HG03521 (cell line): Measurements from ENCODE around the gene C1QTNF6.
"Not testable (repeated sequence)": the region's sequence is repeated elsewhere in the genome, so short reads cannot be mapped to it uniquely, and the experiment has no call there.

ENCODE experiments used
- ATAC-seq: cut with Tn5 transposase; IDR thresholded peaks from one replicate; pipeline ENCODE4 v1.9.1; 2021; ENCODE audit warnings: mild to moderate bottlenecking, moderate library complexity; ENCODE audit not compliant: unreplicated experiment

C1QTNF6 gene

DNA sequence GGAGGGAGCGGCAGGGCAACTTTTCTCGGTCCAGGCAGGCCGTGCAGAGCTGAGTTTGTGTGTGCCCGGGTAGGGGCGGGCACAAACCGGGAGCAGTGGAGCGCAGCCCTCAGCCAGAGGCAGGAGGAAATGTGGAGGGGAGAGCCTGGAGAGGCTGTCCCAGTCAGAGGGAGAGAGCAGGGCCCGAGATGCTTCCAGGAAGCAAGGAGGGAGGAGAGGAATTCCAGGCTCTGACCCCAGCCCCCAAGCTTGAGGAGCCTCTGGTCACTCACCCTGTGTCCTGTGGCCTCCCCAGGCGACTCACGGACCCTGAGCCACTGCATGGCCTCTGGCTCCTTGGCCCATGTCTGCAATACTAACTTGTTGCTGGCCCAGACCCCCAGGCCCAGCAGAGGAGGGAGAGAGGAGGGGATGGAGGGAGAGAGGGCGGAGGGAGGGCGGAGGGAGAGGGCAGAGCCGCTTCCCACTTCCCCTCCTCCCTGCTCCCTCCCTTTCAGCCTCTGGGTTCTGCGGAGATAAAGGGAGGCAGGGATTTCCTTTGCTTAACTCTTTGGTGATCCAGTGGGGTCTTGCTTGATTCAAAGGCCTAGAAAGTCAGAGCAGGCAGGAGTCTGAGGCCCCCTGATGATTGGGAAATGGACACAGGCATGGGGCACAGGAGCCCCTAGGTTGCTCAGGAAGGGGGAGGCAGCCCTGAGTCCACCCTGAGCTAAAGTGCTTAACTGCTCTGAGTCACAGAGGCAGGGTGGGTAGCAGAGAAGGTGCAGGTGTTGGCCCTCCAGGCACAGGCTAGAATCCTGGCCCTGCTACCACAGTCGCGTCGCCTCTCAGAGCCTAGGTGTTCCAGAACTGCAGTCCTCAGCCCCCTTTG is at the start of gene C1QTNF6:
TSS of gene C1QTNF6 (minus strand) at position 357 of the 871 bp plus-strand sequence. CDS start at position 323, 34 bp downstream.
- no peak for ATAC-seq

DNA sequence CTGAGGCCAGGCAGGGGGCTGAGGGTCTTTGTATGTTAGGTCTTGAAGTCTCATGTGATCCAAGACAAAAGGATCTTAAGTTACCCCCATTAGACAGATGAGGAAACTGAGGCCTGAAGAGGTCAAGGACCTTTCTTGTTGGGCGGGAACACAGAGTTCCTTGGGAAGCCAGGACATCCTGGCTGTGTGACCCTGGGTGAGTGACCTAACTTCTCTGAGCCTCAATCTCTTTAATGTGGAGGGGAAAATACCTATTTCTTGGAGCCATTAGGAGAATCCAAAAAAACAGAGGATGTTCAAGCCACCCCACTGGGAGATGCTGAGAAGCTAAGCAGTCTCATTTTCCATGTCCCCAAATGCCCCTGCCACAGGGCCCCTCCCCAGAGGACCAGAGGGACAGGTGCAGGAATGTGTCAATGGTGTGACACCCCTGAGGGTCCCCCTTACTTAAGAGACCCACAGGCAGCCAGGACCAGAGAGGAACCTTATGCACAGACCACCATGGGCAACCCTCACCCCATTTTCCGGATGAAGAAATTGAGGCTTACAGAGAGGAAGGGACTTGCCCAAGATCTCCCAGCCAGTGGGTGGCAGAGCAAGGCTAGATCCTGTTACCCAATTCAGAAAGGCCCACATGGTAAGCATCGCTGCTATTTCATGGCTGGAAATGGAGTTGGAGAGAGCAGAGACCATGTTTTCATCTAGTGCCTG is 48.0 kb upstream of the C1QTNF6 start:
- no peak for ATAC-seq

- no peak for ATAC-seq
Observed at GRCh38 chr22:37234736-37235711, 47.0 kb upstream of the C1QTNF6 start.

DNA sequence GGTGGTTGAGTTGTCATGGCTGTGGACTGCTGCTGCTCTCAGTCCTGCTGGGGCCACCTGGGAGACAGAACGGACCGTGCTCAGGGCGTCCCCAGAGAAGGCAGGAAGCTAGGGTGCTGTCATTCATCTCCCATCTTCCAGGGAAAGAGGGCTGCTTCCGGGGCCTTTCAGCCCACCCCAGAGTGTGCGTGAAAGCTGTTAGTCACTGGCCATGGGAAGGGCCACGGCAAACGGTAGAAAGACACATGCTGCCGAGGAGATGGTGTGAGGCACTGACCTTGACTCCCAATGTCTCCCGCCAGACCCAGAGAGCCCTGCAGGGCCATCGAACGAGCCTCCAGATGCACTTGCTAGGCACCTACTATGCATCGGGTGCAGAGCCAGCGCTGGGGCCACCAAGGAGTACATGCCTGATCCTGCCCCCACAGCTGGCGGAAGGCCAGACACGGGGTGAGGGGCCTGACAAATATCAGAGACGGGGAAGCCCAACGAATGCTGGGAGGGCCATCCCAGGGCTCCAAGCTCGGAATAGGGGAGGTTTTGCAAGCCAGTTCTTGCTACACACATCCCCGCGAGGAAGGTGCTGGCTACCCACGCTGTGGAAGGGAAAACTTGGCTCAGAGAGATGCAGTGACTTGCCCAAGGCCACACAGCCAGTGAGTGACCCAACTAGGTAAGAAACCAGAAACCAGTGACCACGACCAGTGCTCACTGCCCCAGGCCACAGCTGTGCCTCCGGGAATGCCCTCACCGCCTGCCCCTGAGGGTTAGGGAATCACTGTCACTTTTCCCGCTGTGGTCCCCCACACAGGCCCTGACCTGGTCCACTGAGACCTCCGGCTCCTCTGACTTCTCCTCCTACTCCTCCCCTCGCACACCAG is 45.9 kb upstream of the C1QTNF6 start:
- no peak for ATAC-seq

- not testable (repeated sequence) for ATAC-seq
Observed at GRCh38 chr22:37233371-37233750, 45.3 kb upstream of the C1QTNF6 start.

GRCh38 chr22:37232140-37232998 is 44.3 kb upstream of the C1QTNF6 start:
- no peak for ATAC-seq

- ATAC-seq = no peak
Observed at GRCh38 chr22:37231406-37232139, 43.5 kb upstream of the C1QTNF6 start.

GRCh38 chr22:37230673-37231405 is 42.8 kb upstream of the C1QTNF6 start:
- ATAC-seq = no peak

DNA sequence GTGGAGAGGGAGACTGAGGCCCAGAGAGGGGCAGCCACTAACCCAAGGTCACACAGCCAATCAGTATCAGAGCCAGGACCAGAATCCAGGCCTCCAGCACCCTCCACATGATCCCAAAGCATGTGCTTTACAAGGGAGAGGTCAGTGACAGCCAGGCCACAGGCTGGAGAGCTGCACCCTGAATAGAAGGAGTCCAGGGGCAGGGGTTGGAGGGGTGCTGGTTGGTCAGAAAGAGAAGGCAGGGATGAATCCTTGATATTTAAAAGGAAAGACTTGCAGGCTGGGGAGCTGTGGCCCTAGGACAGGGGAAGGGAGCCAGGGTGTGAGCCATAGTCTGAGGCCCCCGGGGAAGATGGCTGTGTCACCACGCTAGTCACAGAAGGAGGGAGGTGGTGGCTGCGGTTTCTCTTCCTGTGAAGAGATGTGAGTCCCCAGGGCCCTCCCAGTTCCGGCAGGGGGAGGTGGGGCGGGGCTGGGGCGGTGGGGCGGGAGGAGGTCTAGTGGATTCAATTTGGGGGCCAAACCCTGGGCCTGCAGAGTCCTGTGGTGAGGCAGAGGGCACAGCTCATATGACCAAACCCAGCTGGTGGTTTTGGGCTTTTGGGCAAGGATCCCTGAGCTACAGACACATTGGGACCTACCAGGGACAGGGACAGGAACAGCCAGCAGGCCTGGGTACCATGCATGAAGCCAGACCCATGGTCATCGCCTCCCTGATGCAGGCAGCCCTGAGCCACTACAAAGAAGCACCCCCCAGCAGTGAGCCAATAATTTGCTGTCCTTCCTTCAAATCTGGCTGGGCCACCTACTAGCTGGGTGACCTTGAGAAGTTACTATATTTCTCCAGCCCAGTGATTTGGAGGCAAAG is 42.0 kb upstream of the C1QTNF6 start:
- no peak for ATAC-seq

- ATAC-seq = no peak
Observed at GRCh38 chr22:37229012-37229804, 41.2 kb upstream of the C1QTNF6 start.

- ATAC-seq = no peak
Observed at GRCh38 chr22:37228106-37229011, 40.3 kb upstream of the C1QTNF6 start.

GRCh38 chr22:37226514-37226913 is 38.5 kb upstream of the C1QTNF6 start:
- ATAC-seq = no peak

DNA sequence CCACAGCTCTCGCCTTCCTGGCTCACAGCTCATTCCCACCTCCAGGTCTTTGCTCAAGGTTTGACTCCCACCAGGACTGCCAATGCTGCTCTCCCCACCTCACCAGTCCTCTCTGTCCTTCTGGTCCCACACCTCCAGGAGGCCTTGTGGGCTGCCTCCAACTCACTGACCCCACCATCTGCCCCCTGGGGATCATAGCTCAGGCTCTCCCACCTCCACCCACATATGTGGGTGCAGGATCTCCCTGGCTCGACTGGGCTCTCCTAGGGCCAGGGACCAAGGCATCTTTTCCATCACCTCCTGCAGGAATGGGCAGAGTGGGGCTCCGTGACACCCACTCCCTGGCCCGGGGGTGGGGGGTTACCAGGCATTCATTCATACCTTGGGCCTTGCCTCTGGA is 38.0 kb upstream of the C1QTNF6 start:
- no peak for ATAC-seq

- no peak for ATAC-seq
Observed at GRCh38 chr22:37225481-37225880, 37.4 kb upstream of the C1QTNF6 start.
